BLaER1 treated with 17β-estradiol and CSF1 and Interleukin-3, amounts not matched to agents 10 nM and 100 nM (cell line): Measurements from ENCODE around the gene TESMIN.

Source experiments
- H3K27ac ChIP-seq, 11 experiments: shearing (Covaris generic); formaldehyde crosslinking; 2 replicates each; pipeline ENCODE4 v1.8.1; 2022
- H3K27me3 ChIP-seq, 11 experiments: shearing (Covaris generic); formaldehyde crosslinking; 2 replicates each; pipeline ENCODE4 v1.8.1; 2022
- H3K36me3 ChIP-seq, 11 experiments: shearing (Covaris generic); formaldehyde crosslinking; 2 replicates each; pipeline ENCODE4 v1.8.1; 2022
- H3K4me1 ChIP-seq, 10 experiments: shearing (Covaris generic); formaldehyde crosslinking; 2 replicates each; pipeline ENCODE4 v1.8.1; 2022
- H3K4me2 ChIP-seq, 11 experiments: shearing (Covaris generic); formaldehyde crosslinking; 2 replicates each; pipeline ENCODE4 v1.8.1; 2022
- H3K4me3 ChIP-seq, 10 experiments: shearing (Covaris generic); formaldehyde crosslinking; 2 replicates each; pipeline ENCODE4 v1.8.1; 2022
- H3K9ac ChIP-seq, 11 experiments: shearing (Covaris generic); formaldehyde crosslinking; 2 replicates each; pipeline ENCODE4 v1.8.1; 2022
- H3K9me3 ChIP-seq, 11 experiments: shearing (Covaris generic); formaldehyde crosslinking; replicated peaks in 1 of 11; 2 replicates each; pipeline ENCODE4 v1.8.1; 2022
- H4K20me1 ChIP-seq, 11 experiments: shearing (Covaris generic); formaldehyde crosslinking; 2 replicates each; pipeline ENCODE4 v1.8.1; 2022
- Cebpa-rat ChIP-seq, 11 experiments: shearing (Covaris generic); IDR thresholded peaks; 2 replicates each; pipeline ENCODE4 v1.8.1; 2022

Gene TESMIN

GRCh38 chr11:68678031-68678441 lies 73.3 kb downstream of the TESMIN start:
- Histone ChIP-seq H3K4me3 (no peak overlapping the region), H4K20me1 (peaks cover 0 to 7% (median 0%) of the 10 kb centered on the region in 11 experiments; a peak in 1 of 22 replicates), H3K27me3 (peaks cover 8 to 15% (median 11%) of the 10 kb centered on the region in 11 experiments), H3K9ac (no peak overlapping the region), H3K36me3 (no peaks in the 10 kb centered on the region), H3K4me1 (peaks cover 16 to 30% (median 21%) of the 10 kb centered on the region in 10 experiments), H3K4me2 (peak overlapping the region in 10 of 11 experiments; percentile 12 to 70 (median 62); a peak in 14 of 22 replicates), H3K27ac (no peak overlapping the region), H3K9me3 (peaks cover 0 to 16% (median 10%) of the 10 kb centered on the region in 11 experiments; a peak in 14 of 22 replicates)
- TF ChIP-seq Cebpa-rat (IDR thresholded peaks at IDR 0.05), result no peak

GRCh38 chr11:68677432-68677831 lies 73.9 kb downstream of the TESMIN start:
- H3K4me1 ChIP-seq, result peaks cover 14 to 24% (median 17%) of the 10 kb centered on the region in 10 experiments
- H3K9ac ChIP-seq, result no peak overlapping the region
- peak overlapping the region; percentile 45 to 70 (median 61); a peak in 21 of 22 replicates for H3K4me2 ChIP-seq
- TF ChIP-seq Cebpa-rat (IDR thresholded peaks at IDR 0.05), result no peak
- H3K27me3 ChIP-seq, result peaks cover 2 to 9% (median 5%) of the 10 kb centered on the region in 11 experiments; a peak in 20 of 22 replicates
- no peak overlapping the region for H3K27ac ChIP-seq
- no peaks in the 10 kb centered on the region for H3K36me3 ChIP-seq
- no peak overlapping the region for H3K4me3 ChIP-seq
- peaks cover 0 to 1% (median 0%) of the 10 kb centered on the region in 11 experiments; a peak in 1 of 22 replicates for H4K20me1 ChIP-seq
- peaks cover 0 to 16% (median 10%) of the 10 kb centered on the region in 11 experiments; a peak in 14 of 22 replicates for H3K9me3 ChIP-seq

DNA sequence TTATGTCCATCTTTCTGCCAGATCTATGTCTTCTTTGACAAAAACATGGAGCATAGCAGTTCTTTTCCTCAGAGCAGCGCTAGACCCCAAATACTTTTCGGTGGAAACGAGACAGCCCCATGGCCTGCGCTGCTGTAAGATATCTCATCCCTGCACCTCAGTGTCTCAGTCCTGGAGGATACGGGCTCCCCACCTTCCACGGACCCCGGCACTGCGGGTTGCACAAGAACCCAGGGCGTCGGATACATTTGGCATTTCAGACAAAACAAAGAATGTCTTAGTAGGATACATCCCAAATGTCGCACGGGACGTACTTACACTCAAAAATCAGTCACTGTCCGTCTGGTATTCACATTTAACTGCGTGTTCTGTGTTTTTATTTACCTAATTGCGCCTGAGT lies 76.9 kb downstream of the TESMIN start:
- no peak overlapping the region for H3K4me2 ChIP-seq
- TF ChIP-seq Cebpa-rat (IDR thresholded peaks at IDR 0.05), result no peak
- H3K27me3 ChIP-seq, result peaks cover 0 to 8% (median 0%) of the 10 kb centered on the region in 11 experiments; a peak in 1 of 22 replicates
- H4K20me1 ChIP-seq, result peaks cover 0 to 2% (median 0%) of the 10 kb centered on the region in 11 experiments; a peak in 2 of 22 replicates
- peaks cover 11 to 31% (median 25%) of the 10 kb centered on the region in 10 experiments for H3K4me1 ChIP-seq
- H3K4me3 ChIP-seq, result no peak overlapping the region
- peaks cover 0 to 20% (median 9%) of the 10 kb centered on the region in 11 experiments; a peak in 14 of 22 replicates for H3K9me3 ChIP-seq
- no peak overlapping the region for H3K27ac ChIP-seq
- no peak overlapping the region for H3K9ac ChIP-seq
- H3K36me3 ChIP-seq, result no peaks in the 10 kb centered on the region

- Histone ChIP-seq H4K20me1 (peaks cover 0 to 7% (median 0%) of the 10 kb centered on the region in 11 experiments; a peak in 2 of 22 replicates), H3K4me1 (peaks cover 11 to 36% (median 28%) of the 10 kb centered on the region in 10 experiments), H3K9ac (no peak overlapping the region), H3K9me3 (peaks cover 0 to 20% (median 8%) of the 10 kb centered on the region in 11 experiments; a peak in 14 of 22 replicates), H3K27me3 (peaks cover 0 to 8% (median 0%) of the 10 kb centered on the region in 11 experiments; a peak in 1 of 22 replicates), H3K27ac (no peak overlapping the region), H3K4me2 (no peak overlapping the region), H3K36me3 (no peaks in the 10 kb centered on the region), H3K4me3 (no peak overlapping the region)
- TF ChIP-seq Cebpa-rat (IDR thresholded peaks at IDR 0.05), result no peak
Measured at GRCh38 chr11:68673991-68674390, 77.3 kb downstream of the TESMIN start.

GRCh38 chr11:68673306-68673945 lies 77.9 kb downstream of the TESMIN start:
- peaks cover 0 to 20% (median 8%) of the 10 kb centered on the region in 11 experiments; a peak in 14 of 22 replicates for H3K9me3 ChIP-seq
- H3K27ac ChIP-seq, result no peak overlapping the region
- H3K4me1 ChIP-seq, result peaks cover 11 to 33% (median 28%) of the 10 kb centered on the region in 10 experiments
- H3K9ac ChIP-seq, result no peak overlapping the region
- no peak for TF ChIP-seq Cebpa-rat (IDR thresholded peaks at IDR 0.05)
- no peaks in the 10 kb centered on the region for H3K36me3 ChIP-seq
- H3K27me3 ChIP-seq, result peaks cover 0 to 8% (median 0%) of the 10 kb centered on the region in 11 experiments; a peak in 1 of 22 replicates
- H4K20me1 ChIP-seq, result peaks cover 0 to 7% (median 0%) of the 10 kb centered on the region in 11 experiments; a peak in 2 of 22 replicates
- H3K4me3 ChIP-seq, result no peak overlapping the region
- no peak overlapping the region for H3K4me2 ChIP-seq

GRCh38 chr11:68670208-68670992 lies 80.9 kb downstream of the TESMIN start:
- H3K9me3 ChIP-seq, result peaks cover 0 to 20% (median 8%) of the 10 kb centered on the region in 11 experiments; a peak in 14 of 22 replicates
- no peak overlapping the region for H3K9ac ChIP-seq
- TF ChIP-seq Cebpa-rat (IDR thresholded peaks at IDR 0.05), result no peak
- H3K4me2 ChIP-seq, result peak overlapping the region in 10 of 11 experiments; percentile 1 to 73 (median 60); a peak in 20 of 22 replicates
- H3K27me3 ChIP-seq, result peaks cover 0 to 8% (median 0%) of the 10 kb centered on the region in 11 experiments; a peak in 1 of 22 replicates
- H3K27ac ChIP-seq, result no peak overlapping the region
- no peaks in the 10 kb centered on the region for H3K36me3 ChIP-seq
- peaks cover 0 to 15% (median 13%) of the 10 kb centered on the region in 10 experiments; a peak in 14 of 20 replicates for H3K4me1 ChIP-seq
- no peak overlapping the region for H3K4me3 ChIP-seq
- H4K20me1 ChIP-seq, result peaks cover 0 to 7% (median 0%) of the 10 kb centered on the region in 11 experiments; a peak in 2 of 22 replicates

DNA sequence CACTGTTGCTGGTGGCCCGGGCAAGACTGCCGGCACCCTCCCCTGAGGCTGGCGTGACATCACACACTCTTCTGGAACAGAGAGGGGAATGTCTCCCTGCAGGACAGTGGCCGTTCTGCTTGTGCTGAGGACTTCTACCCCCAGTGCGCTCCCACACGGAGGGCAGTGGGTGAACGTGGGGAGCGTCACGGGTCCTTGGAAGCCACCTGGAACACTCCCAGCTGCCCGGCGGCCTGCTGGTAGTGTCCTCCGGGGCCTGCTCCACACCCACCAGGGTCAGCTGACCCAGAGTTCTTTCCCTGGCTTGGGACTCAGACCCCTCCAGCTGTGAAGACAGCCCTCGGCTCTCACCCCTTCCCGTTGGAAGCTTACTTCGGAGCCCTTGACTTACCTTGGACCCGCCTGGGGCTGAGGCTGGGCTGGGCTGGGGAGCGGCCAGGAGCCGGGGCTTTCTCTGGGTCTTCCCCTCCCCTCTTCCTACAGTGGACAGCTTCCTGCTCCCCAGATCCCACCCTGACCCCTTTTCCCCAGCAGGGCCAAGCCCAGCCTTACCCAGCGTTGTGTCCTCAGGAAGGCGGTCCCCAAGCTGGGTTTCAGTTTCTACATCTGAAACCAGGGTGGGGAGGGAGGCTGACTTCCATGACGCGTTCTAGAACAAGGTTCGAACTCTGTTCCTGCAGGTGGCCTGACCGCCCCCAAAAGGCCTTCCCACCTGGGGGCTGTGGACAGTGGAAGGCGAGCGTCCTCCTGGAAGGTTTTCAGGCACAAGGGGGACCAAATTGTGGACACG lies 81.8 kb downstream of the TESMIN start:
- Histone ChIP-seq H3K27ac (no peak overlapping the region), H4K20me1 (peaks cover 0 to 7% (median 0%) of the 10 kb centered on the region in 11 experiments; a peak in 4 of 22 replicates), H3K9me3 (peaks cover 0 to 19% (median 8%) of the 10 kb centered on the region in 11 experiments; a peak in 14 of 22 replicates), H3K9ac (no peak overlapping the region), H3K4me2 (peak overlapping the region in 10 of 11 experiments; percentile 1 to 73 (median 60); a peak in 20 of 22 replicates), H3K4me1 (peaks cover 0 to 23% (median 20%) of the 10 kb centered on the region in 10 experiments; a peak in 16 of 20 replicates), H3K36me3 (no peaks in the 10 kb centered on the region), H3K27me3 (peaks cover 0 to 13% (median 0%) of the 10 kb centered on the region in 11 experiments; a peak in 5 of 22 replicates), H3K4me3 (no peak overlapping the region)
- TF ChIP-seq Cebpa-rat (IDR thresholded peaks at IDR 0.05), result no peak
